Measurements from ENCODE around the gene NRXN3.

DNA sequence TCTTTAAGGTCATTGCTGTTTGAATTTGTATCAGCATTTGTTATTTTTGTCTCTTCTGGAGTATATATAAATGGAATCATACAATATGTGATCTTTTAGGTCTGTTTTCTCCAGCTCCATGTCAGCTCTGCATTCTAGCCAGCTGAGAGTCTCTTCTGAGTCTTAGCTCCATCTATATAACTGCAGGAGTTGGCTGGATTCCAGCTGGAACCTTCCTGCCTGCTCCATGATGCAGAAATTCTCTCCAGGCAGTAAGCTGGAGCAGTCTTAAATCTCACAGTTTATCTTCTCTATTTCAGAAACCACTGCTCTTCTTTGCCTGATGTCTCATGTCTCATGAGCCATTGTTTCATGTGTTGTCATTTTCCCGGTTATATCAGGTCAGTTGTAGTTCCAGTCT lies 827.6 kb downstream of the NRXN3 start:
- TF ChIP-seq, protein P1, sequence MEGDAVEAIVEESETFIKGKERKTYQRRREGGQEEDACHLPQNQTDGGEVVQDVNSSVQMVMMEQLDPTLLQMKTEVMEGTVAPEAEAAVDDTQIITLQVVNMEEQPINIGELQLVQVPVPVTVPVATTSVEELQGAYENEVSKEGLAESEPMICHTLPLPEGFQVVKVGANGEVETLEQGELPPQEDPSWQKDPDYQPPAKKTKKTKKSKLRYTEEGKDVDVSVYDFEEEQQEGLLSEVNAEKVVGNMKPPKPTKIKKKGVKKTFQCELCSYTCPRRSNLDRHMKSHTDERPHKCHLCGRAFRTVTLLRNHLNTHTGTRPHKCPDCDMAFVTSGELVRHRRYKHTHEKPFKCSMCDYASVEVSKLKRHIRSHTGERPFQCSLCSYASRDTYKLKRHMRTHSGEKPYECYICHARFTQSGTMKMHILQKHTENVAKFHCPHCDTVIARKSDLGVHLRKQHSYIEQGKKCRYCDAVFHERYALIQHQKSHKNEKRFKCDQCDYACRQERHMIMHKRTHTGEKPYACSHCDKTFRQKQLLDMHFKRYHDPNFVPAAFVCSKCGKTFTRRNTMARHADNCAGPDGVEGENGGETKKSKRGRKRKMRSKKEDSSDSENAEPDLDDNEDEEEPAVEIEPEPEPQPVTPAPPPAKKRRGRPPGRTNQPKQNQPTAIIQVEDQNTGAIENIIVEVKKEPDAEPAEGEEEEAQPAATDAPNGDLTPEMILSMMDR (IDR thresholded peaks at IDR 0.05): no peak
- TF ChIP-seq POLR2A (IDR thresholded peaks at IDR 0.05): no peak

All from heart left ventricle (tissue), 13 donors.